ENCODE data around the gene PARP6. TPM values are rescaled to one million over a fixed set of nuclear protein-coding genes. Genes with fewer than 3 reads are reported as not detected.

The PARP6 gene
- polyA plus RNA-seq, 3 donors, result 12.9 to 165 (median 13.5) TPM

DNA sequence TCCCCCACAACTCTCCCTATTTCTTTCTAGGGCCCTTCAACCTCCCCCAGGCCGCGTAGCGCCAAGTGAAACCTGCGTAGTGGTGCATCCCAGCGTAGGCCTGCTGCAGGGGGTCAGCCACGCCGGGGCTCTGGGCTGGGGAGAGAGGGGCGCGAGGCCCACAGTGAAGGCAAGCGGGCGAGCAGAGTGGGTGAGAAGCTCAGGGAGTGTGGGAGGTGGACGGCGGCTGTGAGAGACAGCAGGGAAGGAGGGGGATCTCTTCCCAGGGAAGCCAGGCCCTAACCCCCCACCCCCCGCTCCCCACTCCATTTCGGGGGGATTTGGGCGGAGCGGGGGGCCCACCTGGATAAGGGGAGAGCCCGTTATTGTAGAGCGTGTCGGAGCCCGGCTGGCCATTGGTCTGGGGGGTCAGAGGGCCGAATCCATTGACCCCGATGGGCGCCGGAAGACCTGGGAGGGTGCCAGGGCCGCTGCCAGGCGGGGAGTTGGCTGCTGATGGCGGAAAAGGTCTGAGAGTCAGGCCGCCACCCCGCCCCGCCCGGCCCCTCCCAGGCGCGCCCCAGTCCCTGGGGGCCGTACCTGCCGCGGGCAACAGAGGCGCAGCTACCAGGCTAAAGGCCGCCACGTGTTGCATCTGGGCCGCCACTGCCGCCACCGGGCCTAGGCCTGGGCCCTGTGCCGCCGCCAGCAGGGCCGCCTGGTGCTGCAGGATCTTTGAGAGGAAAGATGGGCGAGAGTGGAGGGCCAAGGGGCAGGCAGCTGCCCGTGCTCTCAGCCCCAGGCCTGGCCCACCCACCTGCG, 16.6 kb upstream of the PARP6 start:
- Histone ChIP-seq H3K36me3 (replicated peaks in 1 of 2; ENCODE audit: control insufficient read depth in 1 of 2, insufficient read depth in 2 of 2, low read length in 2 of 2) (no peaks in the 10 kb centered on the region), H3K4me2 (replicated peaks; ENCODE audit: extremely low read depth, low read length, poor library complexity, severe bottlenecking) (no peak overlapping the region), H3K79me2 (ENCODE audit: insufficient read depth, low read length) (no peaks in the 10 kb centered on the region), H4K20me1 (ENCODE audit: insufficient read depth, low read length) (no peaks in the 10 kb centered on the region), H3K9ac (ENCODE audit: insufficient read depth, low read length, poor library complexity, severe bottlenecking) (no peak overlapping the region), H3K27ac (ENCODE audit: low read depth in 1 of 2, low read length in 2 of 2) (no peak overlapping the region), H3K9me3 (replicated peaks in 1 of 2; ENCODE audit: control insufficient read depth in 1 of 2, insufficient read depth in 1 of 2, low read length in 2 of 2) (no peaks in the 10 kb centered on the region), H3K27me3 (ENCODE audit: control insufficient read depth in 2 of 2, insufficient read depth in 2 of 2, low read length in 2 of 2) (no peaks in the 10 kb centered on the region), H2AFZ (ENCODE audit: insufficient read depth, low read depth, low read length, poor library complexity, severe bottlenecking) (no peak overlapping the region), H3K4me1 (ENCODE audit: control insufficient read depth in 1 of 2, insufficient read depth in 2 of 2, low read length in 2 of 2) (no peaks in the 10 kb centered on the region), H3K4me3 (replicated peaks in 1 of 3; ENCODE audit: low read depth in 2 of 3, low read length in 3 of 3) (no peak overlapping the region)
- Mint-ChIP-seq H3K36me3 (no peaks in the 10 kb centered on the region), H3K9me3 (no peaks in the 10 kb centered on the region), H3K4me3 (no peak overlapping the region), H3K27me3 (ENCODE audit: low read depth in 3 of 3) (no peaks in the 10 kb centered on the region), H3K27ac (no peak overlapping the region), H3K4me1 (no peaks in the 10 kb centered on the region)
- TF ChIP-seq, protein P1, sequence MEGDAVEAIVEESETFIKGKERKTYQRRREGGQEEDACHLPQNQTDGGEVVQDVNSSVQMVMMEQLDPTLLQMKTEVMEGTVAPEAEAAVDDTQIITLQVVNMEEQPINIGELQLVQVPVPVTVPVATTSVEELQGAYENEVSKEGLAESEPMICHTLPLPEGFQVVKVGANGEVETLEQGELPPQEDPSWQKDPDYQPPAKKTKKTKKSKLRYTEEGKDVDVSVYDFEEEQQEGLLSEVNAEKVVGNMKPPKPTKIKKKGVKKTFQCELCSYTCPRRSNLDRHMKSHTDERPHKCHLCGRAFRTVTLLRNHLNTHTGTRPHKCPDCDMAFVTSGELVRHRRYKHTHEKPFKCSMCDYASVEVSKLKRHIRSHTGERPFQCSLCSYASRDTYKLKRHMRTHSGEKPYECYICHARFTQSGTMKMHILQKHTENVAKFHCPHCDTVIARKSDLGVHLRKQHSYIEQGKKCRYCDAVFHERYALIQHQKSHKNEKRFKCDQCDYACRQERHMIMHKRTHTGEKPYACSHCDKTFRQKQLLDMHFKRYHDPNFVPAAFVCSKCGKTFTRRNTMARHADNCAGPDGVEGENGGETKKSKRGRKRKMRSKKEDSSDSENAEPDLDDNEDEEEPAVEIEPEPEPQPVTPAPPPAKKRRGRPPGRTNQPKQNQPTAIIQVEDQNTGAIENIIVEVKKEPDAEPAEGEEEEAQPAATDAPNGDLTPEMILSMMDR (IDR thresholded peaks at IDR 0.05), result no peak
- intact Hi-C loops (cut with micrococcal nuclease), result loop anchor here in 1 of 2 donors (5.0 kb wide), 1 partner anchor 92 kb away; the partner anchor contains the start of gene GRAMD2A
- DNase-seq, result no peak
- WGBS (ENCODE audit: insufficient coverage), result 96% methylated on average over 36 of the region's 49 CpGs

DNA sequence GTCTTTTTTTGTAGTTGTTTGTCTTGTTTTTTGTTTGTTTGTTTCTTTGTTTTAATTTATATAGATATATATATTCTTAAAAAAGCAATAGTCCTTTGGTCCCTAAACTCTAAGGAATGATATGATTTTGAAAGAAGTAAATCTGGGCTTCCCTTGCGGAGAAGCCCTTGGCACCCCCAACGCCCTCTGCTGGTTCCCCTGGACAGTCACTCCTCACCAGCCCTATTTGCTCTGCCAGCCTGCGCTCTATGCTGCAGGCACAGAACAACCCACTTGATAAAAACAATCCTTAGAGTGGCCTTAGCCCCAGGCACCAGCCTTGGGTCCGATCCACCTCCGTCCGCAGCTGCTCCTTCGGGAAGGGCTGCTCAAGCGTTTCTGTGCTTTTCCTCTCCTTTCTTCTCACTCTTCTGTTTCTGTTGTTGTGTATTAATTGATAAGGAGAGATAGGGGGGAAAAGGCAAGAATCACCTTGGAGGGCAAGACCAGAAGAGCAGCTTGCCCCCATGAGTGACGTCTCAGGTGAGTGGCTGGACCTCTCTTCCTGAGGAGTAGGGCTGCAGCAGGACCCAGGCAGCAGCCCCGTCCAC, 13.7 kb upstream of the PARP6 start:
- H3K9me3 Mint-ChIP-seq, result no peaks in the 10 kb centered on the region
- DNase-seq, result peak; percentile 27 to 56 (median 49)

More for the DNA sequence above, 13.7 kb upstream of the PARP6 start:
- WGBS (ENCODE audit: insufficient coverage), result 69% methylated on average over 4 of the region's 10 CpGs
- TF ChIP-seq, protein P1 (IDR thresholded peaks at IDR 0.05), result peak; percentile 71
- H3K4me1 ChIP-seq (ENCODE audit: control insufficient read depth in 1 of 2, insufficient read depth in 2 of 2, low read length in 2 of 2), result no peaks in the 10 kb centered on the region
- no peak overlapping the region for H3K4me3 Mint-ChIP-seq
- no peaks in the 10 kb centered on the region for H3K9me3 ChIP-seq (replicated peaks in 1 of 2; ENCODE audit: control insufficient read depth in 1 of 2, insufficient read depth in 1 of 2, low read length in 2 of 2)
- peak overlapping the region in 1 of 7 donors; percentile 73 for H3K27ac Mint-ChIP-seq
- H3K4me1 Mint-ChIP-seq, result no peaks in the 10 kb centered on the region
- H2AFZ ChIP-seq (ENCODE audit: insufficient read depth, low read depth, low read length, poor library complexity, severe bottlenecking), result no peak overlapping the region
- no peak overlapping the region for H3K27ac ChIP-seq (ENCODE audit: low read depth in 1 of 2, low read length in 2 of 2)
- no peaks in the 10 kb centered on the region for H3K79me2 ChIP-seq (ENCODE audit: insufficient read depth, low read length)
- H3K36me3 Mint-ChIP-seq, result peaks cover 0 to 3% of the 10 kb centered on the region in 2 donors
- H3K27me3 Mint-ChIP-seq (ENCODE audit: low read depth in 3 of 3), result peaks cover 0 to 1% (median 0%) of the 10 kb centered on the region in 3 donors
- no peaks in the 10 kb centered on the region for H4K20me1 ChIP-seq (ENCODE audit: insufficient read depth, low read length)
- no peak overlapping the region for H3K4me3 ChIP-seq (replicated peaks in 1 of 3; ENCODE audit: low read depth in 2 of 3, low read length in 3 of 3)
- no peaks in the 10 kb centered on the region for H3K27me3 ChIP-seq (ENCODE audit: control insufficient read depth in 2 of 2, insufficient read depth in 2 of 2, low read length in 2 of 2)
- intact Hi-C loops (cut with micrococcal nuclease), result loop anchor here (2.0 to 5.0 kb wide), 2 partner anchors 87 to 89 kb away; partner anchors contain the start of gene GRAMD2A (in 1 of the 2)
- H3K9ac ChIP-seq (ENCODE audit: insufficient read depth, low read length, poor library complexity, severe bottlenecking), result no peak overlapping the region
- H3K36me3 ChIP-seq (replicated peaks in 1 of 2; ENCODE audit: control insufficient read depth in 1 of 2, insufficient read depth in 2 of 2, low read length in 2 of 2), result no peaks in the 10 kb centered on the region
- no peak overlapping the region for H3K4me2 ChIP-seq (replicated peaks; ENCODE audit: extremely low read depth, low read length, poor library complexity, severe bottlenecking)

All from CD14-positive monocyte (primary cell).